NCI-H1105 (cell line): ENCODE data around the gene SUOX.
"Not testable (repeated sequence)": the region's sequence is repeated elsewhere in the genome, so short reads cannot be mapped to it uniquely, and the experiment has no call there.

Experiments
- DNase-seq: peaks from one replicate; lab custom pipeline; 2025; lab: John Stamatoyannopoulos, UW

SUOX gene

DNA sequence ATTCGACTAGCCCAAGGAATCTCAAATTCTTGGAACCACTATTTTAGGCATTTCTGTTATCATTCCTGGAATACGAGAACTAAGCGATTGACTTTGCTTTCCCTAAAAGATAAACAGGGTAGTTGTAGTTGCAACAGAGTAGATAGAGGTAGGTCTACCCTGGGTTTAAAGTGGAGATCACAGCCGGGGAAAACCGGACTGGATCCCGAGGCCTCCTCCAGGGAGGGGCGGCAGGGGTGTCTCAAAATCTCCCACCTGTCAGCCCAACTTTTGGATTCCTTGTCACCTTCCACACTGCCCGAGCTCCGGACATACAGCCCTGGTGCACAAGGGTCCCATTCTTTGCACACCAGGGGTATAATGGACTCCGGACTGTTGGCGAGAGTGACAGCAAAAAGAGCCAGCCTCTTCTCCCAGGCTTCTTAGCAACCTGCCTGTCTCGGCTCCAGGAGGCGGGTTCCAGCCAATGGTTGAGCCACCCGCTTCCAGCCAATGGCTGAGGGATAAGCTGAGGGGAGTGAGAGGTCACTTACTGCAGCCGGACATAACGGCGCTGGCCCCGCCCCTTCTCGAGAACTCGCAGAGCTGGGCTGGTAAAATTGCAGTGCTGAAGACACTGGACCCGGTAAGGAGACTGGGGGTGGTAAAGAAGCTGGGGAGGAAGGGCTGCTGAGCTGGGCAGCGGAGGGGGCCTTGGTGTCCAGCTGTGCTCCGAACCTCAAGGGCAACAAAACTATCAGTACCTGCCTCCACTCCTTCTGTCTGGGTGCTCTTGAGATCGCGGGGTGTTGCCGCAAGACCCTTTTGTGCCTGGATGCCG lies at the start of gene SUOX:
Gene SUOX, plus strand, starts transcription at position 562 of the 820 bp plus-strand sequence. CDS start 4,946 bp downstream, outside the sequence.
- DNase-seq: peak; percentile 60

DNA sequence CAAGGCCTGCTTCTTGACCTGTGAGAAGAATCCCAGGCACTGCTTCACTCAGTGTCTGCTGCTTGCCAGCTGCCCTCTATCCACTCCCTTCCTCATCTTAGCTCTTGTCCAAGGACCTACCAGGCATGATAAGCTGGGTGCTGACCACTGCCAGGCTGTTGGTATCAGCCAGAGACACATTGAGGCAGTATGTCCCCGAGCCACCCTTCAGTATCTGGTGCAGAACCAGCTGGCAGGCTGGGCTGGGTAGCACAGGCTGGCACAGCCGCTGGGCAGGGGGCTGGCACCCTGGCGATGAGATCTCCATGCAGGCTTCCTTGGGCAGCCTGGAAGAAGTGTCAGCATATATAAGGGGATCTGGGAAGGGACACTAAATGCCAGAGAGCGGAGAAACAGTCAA lies 41.7 kb upstream of the SUOX start:
- no peak for DNase-seq

DNA sequence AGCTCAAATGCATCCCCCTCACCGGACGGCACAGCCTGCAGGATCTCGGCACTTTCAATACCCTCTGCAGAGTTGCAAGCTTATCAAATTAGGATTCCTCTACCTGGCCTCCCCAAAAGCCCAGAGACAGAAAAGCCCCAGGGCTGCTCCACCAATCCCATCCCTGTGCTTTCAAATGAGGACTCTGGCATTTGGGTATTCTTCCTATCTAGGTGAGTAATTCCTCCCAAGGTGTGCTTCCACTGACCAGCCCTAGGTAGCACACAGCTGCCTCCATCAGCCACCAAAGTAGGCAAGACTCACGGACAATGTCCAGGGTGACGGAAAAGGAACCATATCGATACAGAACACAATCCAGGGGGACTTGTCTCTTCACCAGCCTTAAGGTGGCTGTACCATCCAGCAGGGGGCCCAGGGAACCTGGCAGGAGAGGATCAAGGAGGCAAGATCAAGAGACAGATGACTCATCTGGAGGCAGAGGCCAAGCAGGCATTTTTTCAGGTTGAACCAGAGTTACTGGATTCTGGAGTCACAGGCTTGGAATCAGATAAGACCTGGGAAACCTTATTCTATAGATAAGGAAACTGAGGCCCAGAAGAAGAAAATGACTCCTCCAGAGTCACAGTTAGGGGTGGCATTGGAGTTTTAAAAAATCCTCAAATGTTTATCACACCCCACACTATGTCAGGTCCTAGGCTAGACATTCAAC lies 41.1 kb upstream of the SUOX start:
- DNase-seq: no peak

DNA sequence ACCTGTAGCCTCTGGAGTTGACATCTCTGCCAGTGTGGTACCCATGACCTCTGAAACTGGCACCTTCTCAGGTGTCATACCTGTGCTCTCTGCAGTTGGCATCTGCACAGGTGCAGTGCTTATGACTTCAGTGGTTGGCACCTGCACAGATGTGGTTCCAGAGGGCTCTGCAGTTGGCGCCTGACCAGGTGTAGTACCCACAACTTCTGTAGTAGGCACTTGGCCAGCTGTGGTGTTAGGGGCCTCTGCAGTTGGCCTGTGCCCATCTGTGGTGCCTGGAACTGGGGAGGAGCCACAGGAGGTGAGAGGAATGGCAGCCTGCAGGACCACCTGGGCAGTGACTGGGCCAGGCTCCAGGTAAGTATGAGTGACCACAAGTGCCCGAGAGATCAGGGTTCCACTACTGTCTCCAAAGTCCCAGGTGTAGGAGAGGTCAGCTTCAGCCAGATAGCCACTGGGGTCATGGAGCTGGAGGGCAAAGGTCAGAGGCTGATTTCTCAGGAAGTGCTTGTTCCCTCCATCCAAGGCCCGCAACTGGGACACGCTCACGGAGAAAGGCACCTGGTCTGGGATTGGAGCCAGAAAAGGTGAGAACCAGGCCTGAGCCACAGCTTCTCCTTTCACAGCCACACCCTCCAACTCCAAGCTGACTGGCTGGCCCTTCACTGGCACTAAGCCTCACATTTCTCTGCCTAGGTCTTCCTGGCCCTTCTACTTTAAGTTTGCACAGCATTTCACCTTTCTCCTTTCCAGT lies 39.8 kb upstream of the SUOX start:
- DNase-seq: no peak

DNA sequence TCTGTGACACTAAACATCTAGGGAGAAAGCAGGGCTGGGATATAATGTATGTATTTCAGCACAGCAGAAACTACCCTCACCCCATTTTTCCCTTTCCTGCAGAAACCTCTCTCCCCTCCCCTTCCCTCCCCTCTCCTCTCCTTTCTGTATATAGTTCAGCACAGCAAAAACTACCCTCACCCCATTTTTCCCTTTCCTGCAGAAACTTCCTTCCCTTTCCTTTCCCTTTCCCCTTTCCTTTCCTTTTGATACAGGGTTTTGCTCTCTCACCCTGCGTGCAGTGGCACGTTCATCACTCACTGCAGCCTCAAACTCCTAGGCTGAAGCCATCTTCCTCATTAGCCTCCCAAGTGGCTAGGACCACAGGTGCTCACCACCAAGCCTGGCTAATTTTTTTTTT lies 33.3 kb upstream of the SUOX start:
- DNase-seq: no peak

DNA sequence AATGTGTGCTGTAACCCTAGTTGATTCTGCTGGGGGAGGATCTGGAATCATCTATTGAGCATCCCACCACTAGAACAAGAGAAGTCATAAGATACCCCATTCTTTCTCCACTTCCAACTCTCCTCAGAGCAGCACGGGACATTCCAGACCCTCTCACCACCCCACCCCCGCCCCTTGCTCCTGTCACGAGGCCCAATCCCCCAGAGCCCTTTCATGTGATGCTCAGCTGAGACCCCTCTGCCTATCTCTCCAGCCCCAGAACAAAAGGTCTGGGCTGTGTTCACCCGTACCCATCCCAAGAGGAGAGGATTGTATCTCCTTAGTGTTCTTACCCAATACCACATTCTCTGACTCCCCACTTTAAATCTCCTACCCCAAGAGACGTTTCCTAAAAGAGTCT lies 31.8 kb upstream of the SUOX start:
- no peak for DNase-seq

DNA sequence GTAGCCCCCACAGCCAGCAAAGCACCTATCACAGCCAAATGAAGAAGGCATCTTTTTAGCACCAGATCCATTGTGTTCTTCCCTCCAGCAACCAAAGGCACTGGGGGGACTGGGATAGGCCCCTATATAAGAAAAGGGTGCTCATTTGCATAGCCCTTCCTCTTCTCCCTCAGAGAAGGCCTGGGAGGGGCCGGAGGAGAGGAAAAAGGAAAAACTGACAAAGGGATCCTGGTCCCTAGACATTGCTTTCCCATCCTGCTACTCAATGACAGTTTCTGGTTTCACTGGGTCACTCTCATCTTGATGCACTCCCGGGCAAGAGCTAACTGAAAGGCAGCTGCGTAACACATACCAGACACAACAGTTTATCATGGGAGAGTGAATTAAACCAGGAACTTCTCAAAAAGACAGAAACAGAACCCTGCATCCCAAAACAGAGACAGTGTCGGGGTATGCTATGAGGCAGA lies 31.1 kb upstream of the SUOX start, which contains the start of gene PMEL:
Gene PMEL, minus strand, starts transcription at position 102 of the 467 bp plus-strand sequence. Its CDS starts 31 bp downstream, at position 71.
- DNase-seq: no peak

DNA sequence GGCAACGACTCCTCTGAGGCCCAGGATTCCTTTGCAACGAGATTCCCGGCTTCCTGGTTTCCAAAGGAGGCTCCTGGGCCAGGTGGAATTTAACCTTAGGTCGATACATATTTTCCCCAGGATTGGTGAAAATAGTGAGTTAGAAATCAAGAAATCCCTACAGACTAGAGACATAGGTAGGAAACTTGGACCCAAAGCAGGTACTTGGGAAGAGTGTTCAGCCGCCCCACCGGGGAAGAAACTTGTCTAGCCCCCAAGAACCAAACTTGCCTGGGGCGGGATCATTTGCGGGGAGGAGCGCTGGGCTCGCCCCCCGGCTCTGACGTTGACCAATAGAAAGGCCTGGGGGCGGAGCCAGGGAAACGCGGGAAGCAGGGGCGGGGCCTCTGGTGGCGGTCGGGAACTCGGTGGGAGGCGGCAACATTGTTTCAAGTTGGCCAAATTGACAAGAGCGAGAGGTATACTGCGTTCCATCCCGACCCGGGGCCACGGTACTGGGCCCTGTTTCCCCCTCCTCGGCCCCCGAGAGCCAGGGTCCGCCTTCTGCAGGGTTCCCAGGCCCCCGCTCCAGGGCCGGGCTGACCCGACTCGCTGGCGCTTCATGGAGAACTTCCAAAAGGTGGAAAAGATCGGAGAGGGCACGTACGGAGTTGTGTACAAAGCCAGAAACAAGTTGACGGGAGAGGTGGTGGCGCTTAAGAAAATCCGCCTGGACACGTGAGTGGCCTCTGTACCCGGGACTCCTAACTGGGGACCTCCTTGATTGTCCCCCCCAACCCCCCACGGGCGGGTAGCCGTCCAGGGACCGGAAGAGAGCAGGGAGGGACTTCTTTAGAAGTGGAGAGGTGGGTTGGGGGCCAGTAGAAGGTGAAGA lies 30.4 kb upstream of the SUOX start, which contains the start of gene CDK2:
Gene CDK2, plus strand, starts transcription at position 423 of the 874 bp plus-strand sequence. Its CDS starts 179 bp downstream, at position 602.
- DNase-seq: peak; percentile 66

DNA sequence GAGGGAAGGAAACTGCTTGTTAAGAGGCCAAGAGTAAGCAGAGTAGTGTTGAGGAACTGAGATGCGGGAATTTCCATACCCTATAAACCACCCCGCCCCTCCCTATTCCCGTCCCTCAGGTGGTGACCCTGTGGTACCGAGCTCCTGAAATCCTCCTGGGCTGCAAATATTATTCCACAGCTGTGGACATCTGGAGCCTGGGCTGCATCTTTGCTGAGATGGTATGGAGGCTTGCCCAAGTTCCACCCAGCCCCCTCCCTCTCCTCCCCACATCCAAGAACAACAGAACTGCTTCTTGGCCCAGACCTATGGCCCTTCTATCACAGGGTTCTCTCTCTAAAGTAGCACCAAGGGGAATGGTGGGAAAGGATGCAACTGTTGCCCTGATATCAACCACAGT lies 27.7 kb upstream of the SUOX start:
- DNase-seq: no peak

DNA sequence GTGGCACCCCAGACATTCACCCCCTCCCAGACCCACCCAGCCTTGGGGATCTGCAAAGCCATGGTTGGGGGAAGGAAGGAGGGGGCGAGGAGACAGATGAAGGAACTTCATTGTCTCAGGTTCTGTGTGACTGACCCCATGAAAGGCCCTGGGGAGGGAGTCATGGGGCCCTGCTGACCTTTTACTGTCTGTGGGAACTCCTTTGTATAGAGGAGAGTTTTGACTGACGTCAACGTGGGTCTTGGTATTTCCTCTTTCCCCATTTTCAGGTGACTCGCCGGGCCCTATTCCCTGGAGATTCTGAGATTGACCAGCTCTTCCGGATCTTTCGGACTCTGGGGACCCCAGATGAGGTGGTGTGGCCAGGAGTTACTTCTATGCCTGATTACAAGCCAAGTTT lies 26.3 kb upstream of the SUOX start:
- DNase-seq: no peak

DNA sequence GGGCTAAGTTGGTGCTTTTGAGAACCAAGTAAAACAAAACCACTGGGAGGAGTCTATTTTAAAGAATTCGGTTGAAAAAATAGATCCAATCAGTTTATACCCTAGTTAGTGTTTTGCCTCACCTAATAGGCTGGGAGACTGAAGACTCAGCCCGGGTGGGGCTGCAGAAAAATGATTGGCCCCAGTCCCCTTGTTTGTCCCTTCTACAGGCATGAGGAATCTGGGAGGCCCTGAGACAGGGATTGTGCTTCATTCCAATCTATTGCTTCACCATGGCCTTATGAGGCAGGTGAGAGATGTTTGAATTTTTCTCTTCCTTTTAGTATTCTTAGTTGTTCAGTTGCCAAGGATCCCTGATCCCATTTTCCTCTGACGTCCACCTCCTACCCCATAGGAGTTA lies 25.0 kb upstream of the SUOX start:
- no peak for DNase-seq

DNA sequence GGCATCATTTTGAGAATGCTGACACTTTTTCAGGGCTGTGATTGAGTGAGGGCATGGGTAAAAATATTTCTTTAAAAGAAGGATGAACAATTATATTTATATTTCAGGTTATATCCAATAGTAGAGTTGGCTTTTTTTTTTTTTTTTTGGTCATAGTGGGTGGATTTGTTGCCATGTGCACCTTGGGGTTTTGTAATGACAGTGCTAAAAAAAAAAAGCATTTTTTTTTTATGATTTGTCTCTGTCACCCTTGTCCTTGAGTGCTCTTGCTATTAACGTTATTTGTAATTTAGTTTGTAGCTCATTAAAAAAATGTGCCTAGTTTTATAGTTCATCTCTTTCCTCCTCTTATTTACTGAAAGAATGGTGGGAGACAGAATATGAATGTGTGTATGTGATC lies 24.6 kb upstream of the SUOX start:
- no peak for DNase-seq

DNA sequence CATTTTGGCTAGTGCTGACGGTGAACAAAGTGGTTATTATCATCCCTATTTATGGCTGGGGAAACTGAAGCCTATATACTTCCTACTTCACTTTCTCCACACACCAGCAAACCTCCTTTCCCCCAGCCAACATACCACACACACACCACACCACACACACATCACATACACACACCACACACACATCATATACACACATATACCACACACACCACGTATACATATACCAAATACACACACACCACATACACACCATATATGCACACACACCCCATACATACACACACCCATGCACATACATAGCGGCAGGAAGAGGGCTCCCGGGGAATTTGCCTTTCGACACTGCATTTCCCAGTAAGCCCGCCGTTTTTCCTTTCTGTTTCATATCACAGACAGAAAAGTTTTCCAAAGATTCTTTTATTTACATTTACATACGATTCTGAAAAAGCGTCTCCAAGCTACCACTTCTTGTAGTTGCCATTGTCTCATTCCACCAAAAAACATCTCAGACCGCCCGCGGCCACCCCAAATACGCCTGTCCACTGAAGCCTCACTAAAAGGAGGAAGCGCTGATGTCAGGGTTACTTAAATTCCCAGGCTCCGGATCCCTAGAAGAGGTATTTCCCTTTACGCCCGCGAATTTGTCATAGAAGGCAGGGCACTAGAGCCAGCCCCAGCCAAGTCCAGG lies 24.0 kb upstream of the SUOX start:
- no peak for DNase-seq

DNA sequence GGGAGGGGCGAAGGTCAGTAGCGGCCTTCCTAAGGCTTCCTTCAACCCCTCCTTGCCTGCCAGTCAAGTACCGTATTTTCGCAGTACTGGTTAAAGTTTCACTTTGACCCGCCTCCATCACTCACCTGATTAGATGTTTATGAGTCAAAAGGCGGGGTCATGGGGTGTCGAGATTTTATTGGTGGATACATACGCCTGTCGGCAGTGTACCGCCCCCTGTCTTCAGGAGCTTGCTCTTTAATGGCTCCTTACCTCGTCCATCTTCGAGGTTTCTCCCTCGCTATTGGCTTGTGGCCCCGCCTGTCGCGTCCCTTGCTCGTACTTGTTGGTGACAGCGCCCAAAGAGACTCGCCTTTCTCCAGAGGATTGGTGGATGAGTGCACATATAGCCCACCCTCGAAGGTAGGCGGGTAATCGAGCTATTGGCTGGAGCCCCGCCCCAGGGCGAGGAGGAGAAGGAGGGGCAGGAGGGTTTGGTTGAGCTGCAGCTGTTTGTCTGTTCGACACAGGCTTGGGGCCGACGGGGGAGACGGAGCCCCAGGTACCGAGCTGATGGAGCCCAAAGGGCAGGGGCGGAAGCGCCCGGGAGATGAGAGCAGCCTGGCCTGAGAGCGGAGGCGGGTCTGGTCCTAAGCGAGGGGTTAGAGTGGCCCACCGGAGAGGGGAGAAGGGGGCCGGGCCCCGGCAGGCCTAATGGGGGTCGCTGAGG lies 23.3 kb upstream of the SUOX start, which contains the start of gene RAB5B:
Gene RAB5B, plus strand, starts transcription at position 480 of the 709 bp plus-strand sequence. CDS start 12,883 bp downstream, outside the sequence.
- peak; percentile 96 for DNase-seq

DNA sequence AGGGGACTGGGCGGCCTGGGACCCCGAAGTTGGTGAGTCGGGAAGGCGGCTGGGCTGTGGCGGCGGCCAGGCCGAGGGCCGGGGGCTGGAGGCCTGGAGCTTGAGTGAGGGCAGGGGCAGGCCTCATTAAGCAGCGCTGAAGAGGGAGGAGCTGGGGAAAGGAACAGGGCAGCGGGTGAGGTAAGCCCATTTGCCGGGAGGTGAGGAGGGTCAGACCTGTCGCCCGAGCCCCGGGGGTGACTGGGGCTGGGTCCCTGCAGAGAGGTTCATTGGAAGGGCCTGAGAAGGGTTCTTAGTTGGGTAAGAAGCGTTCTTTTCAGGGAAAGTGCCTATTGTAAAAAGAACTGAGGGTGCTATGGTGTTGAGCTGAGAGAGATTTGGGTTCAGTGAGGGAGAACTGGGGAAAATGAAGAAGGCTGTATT lies 22.8 kb upstream of the SUOX start:
- peak; percentile 8 for DNase-seq

DNA sequence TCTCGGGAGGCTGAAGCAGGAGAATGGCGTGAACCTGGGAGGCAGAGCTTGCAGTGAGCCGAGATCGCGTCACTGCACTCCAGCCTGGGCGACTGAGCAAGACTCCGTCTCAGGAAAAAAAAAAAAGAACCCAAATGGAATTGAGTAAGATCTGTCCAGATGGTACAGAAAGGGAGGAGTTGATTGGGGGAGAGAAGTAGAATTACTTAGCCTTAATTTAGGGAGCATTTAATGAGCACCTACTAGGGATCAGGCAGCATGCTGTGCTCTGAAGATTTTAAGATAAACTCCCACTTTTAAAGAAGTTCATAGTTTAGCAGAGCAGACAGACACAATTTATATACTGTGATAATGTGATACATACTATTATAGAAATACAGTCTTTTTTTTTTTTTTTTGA lies 18.7 kb upstream of the SUOX start:
- DNase-seq: no peak

DNA sequence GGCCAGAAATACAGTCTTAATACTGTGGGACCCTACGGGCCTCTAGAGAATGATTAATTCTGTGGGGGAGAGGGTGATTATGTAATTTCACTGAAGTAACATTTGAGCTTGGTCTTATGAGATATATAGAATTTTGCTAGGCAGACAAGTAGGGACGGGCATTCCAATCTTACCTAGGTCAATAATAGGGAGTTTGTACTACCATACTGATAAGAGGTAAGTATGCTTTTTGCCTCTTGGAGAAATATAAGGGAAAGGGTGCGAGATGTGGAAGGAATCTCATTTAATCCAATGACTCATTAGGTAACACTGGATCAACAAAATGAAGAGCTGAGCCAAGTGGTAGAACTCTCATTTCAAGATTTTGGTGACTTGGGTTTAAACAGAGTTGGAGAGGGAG lies 18.0 kb upstream of the SUOX start:
- no peak for DNase-seq

DNA sequence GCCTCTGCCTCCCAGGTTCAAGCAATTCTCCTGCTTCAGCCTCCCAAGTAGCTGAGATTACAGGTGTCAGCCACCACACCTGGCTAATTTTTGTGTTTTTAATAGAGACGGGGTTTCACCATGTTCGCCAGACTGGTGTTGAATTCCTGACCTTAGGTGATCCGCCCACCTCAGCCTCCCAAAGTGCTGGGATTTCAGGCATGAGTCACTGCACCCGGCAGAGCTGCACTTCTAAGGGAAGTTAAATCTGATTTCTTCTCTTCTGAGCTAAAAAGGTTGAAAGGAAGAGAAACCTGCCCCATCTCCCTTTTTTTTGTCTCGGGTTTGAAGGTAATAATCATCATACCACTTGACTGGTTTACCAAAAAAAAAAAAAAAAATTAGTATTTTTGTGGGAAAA lies 15.2 kb upstream of the SUOX start:
- DNase-seq: not testable (repeated sequence)

DNA sequence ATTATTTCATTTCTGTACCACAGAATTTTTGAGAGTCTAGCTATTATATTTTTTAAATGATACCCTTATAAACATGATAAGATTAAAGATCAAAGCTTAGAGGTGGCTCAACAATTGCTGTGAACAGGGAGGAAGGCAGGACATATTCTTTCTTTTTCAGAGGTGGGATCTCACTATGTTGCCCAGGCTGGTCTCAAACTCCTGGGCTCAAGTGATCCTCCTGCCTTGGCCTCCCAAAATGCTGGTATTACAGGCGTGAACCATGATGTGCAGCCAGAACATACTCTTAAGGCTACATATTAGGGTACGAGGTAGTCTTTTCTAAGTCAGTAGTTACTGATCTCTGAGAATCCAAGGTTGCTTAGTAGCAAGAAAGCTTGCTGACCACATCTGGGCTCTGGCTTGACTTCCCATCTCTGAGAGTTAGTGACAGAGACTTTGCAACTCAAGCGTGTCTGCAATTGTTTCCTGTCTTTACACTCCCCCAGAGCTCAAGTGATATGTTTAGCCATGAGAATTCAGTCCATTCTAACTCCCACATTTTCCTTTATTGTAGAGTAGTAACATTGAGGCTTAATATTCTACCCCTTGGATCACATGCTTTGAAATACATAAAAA lies 14.6 kb upstream of the SUOX start:
- DNase-seq: no peak
